ENCODE data around the gene METRN. TPM values are rescaled to one million over a fixed set of nuclear protein-coding genes. Genes with fewer than 3 reads are reported as not detected.

The METRN gene
- polyA plus RNA-seq, 1 donor (not counting 4 experiments of a cell fraction or from before 2014, with no cell fraction given), result 42.1 TPM

DNA sequence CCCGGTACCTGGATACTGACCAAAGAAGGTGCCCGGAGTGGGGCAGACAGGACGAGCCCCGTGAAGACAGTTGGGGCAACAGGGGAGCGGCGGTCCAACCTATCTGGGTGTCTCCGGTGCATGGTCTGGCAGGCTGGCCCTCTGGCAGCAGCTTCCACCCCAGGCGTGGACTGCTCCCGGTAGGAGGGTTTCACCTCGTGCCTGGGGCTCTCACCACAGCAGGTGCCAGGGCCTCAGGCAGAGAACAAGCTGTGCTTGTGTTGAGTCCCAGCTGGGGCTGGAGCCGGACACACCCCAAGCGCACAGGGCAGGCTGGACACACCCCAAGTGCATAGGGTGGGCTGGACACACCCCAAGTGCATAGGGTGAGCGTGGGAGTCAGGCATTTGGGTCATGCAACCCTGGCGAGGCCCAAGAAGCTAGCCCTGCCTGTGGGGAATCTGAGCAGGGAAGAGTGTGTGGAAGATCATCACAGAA, 7.8 kb upstream of the METRN start:
- Histone ChIP-seq H3K9me1 (ENCODE audit: control insufficient read depth, extremely low read depth, insufficient read depth, low read length) (no peaks in the 10 kb centered on the region), H2AFZ (ENCODE audit: control insufficient read depth, low read length) (no peak overlapping the region), H4K20me1 (ENCODE audit: control insufficient read depth, extremely low read depth, insufficient read depth, low read length) (peaks cover 5% of the 10 kb centered on the region), H3K9me3 (ENCODE audit: control insufficient read depth, low read depth, low read length) (no peaks in the 10 kb centered on the region), H3K9ac (ENCODE audit: control insufficient read depth, extremely low read depth, insufficient read depth, low read length) (no peak overlapping the region), H3K4me1 (ENCODE audit: control insufficient read depth, extremely low read depth, insufficient read depth, low read length) (peaks cover 5% of the 10 kb centered on the region), H3K79me2 (ENCODE audit: control insufficient read depth, insufficient read depth, low read length) (no peaks in the 10 kb centered on the region), H3K4me3 (ENCODE audit: control insufficient read depth in 2 of 3, extremely low read depth in 1 of 3, insufficient read depth in 2 of 3, low read depth in 1 of 3, low read length in 3 of 3) (no peak overlapping the region), H3K36me3 (ENCODE audit: control insufficient read depth in 2 of 2, extremely low read depth in 1 of 2, insufficient read depth in 2 of 2, low read length in 2 of 2) (no peaks in the 10 kb centered on the region), H3K27ac (ENCODE audit: control insufficient read depth, insufficient read depth, low read length) (no peak overlapping the region), H3K4me2 (ENCODE audit: control insufficient read depth, extremely low read depth, insufficient read depth, low read depth, low read length) (no peak overlapping the region), H3K27me3 (ENCODE audit: control insufficient read depth, extremely low read depth, insufficient read depth, low read length) (peaks cover 87% of the 10 kb centered on the region)
- no peak for TF ChIP-seq CTCF (optimal IDR thresholded peaks at IDR 0.05 in 1 of 3, IDR thresholded peaks at IDR 0.05 in 1 of 3, conservative IDR thresholded peaks at IDR 0.05 in 1 of 3; ENCODE audit: extremely low read depth in 1 of 3, insufficient read depth in 2 of 3, low read length in 3 of 3)
- TF ChIP-seq EZH2 (IDR thresholded peaks at IDR 0.05; ENCODE audit: low read length), result no peak
- DNase-seq (ENCODE audit: low read depth, low spot score), result no peak
- dilution Hi-C loops (cut with MboI; ENCODE audit: extremely low pct_ligation_motif_present, low sequenced_read_pairs), result no loop called here
- FAIRE-seq, result no peak

DNA sequence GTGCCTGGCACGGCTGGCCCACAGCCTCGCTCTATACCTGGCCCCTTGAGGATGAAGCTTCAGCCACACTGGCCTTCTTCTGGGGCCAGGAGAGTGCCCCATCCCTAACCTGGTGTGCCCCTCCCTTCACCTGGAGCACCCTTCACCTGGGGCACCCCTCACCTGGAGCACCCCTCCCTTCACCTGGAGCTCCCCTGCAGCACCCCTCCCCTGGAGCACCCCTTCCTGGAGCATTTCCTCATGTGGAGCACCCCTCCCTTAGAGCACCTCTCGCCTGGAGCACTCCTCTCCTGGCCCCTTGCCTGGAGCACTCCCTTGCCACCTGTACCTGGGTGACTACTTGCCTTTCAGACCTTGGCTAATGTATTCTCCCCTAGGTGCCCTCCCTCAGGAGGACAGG, 6.9 kb upstream of the METRN start:
- H3K4me2 ChIP-seq (ENCODE audit: control insufficient read depth, extremely low read depth, insufficient read depth, low read depth, low read length), result no peak overlapping the region
- dilution Hi-C loops (cut with MboI; ENCODE audit: extremely low pct_ligation_motif_present, low sequenced_read_pairs), result no loop called here
- H3K4me3 ChIP-seq (ENCODE audit: control insufficient read depth in 2 of 3, extremely low read depth in 1 of 3, insufficient read depth in 2 of 3, low read depth in 1 of 3, low read length in 3 of 3), result no peak overlapping the region
- H3K9me1 ChIP-seq (ENCODE audit: control insufficient read depth, extremely low read depth, insufficient read depth, low read length), result no peaks in the 10 kb centered on the region
- no peaks in the 10 kb centered on the region for H3K79me2 ChIP-seq (ENCODE audit: control insufficient read depth, insufficient read depth, low read length)
- H2AFZ ChIP-seq (ENCODE audit: control insufficient read depth, low read length), result no peak overlapping the region
- peaks cover 78% of the 10 kb centered on the region for H3K27me3 ChIP-seq (ENCODE audit: control insufficient read depth, extremely low read depth, insufficient read depth, low read length)
- no peak overlapping the region for H3K27ac ChIP-seq (ENCODE audit: control insufficient read depth, insufficient read depth, low read length)
- H3K36me3 ChIP-seq (ENCODE audit: control insufficient read depth in 2 of 2, extremely low read depth in 1 of 2, insufficient read depth in 2 of 2, low read length in 2 of 2), result no peaks in the 10 kb centered on the region
- DNase-seq (ENCODE audit: low read depth, low spot score) (no peak), FAIRE-seq (no peak)
- no peak overlapping the region for H3K9ac ChIP-seq (ENCODE audit: control insufficient read depth, extremely low read depth, insufficient read depth, low read length)
- TF ChIP-seq CTCF (optimal IDR thresholded peaks at IDR 0.05 in 1 of 3, IDR thresholded peaks at IDR 0.05 in 1 of 3, conservative IDR thresholded peaks at IDR 0.05 in 1 of 3; ENCODE audit: extremely low read depth in 1 of 3, insufficient read depth in 2 of 3, low read length in 3 of 3) (no peak), EZH2 (IDR thresholded peaks at IDR 0.05; ENCODE audit: low read length) (no peak)
- no peaks in the 10 kb centered on the region for H3K9me3 ChIP-seq (ENCODE audit: control insufficient read depth, low read depth, low read length)
- peaks cover 5% of the 10 kb centered on the region for H3K4me1 ChIP-seq (ENCODE audit: control insufficient read depth, extremely low read depth, insufficient read depth, low read length)
- peaks cover 2% of the 10 kb centered on the region for H4K20me1 ChIP-seq (ENCODE audit: control insufficient read depth, extremely low read depth, insufficient read depth, low read length)
